ENCODE measurements around the gene ADAMTS17.
A peak's percentile ranks its signal among the peaks of the same experiment; 100 is the strongest.

The ADAMTS17 gene

DNA sequence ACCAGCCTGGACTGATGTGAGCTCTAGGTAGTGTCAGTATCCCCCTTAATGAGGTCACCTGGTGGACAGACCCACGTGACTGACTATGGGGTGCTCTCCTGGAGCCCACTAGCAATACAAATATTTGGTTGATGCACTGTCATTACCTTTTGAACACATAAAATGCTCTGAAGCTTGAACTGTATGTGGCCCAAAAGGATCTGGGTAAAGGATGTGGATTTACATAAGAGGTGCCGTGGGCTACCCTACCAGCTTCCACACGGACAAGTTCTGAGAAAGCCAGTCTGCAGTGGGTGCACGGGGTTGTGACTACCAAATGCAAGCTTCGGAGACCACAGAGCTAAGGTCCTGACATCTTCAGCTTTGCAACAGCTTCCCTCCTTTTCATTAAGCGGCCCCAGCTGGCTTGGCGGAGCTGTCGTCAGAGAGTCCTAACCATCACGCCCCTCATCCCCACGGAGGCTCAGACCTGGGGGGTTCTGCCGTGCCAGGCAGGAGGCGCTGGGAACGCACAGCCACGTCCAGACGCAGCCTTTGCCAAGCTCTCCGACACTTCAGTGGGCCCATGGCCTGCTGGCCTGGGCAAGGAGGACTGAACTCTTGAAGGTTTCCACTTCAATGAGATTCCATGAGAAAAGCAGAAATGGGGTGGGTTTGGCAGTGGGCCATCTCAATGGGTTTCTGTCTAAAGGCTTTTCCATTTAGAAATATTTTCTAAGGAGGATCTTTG is 228.3 kb downstream of the ADAMTS17 start:
- TF ChIP-seq, protein P1, sequence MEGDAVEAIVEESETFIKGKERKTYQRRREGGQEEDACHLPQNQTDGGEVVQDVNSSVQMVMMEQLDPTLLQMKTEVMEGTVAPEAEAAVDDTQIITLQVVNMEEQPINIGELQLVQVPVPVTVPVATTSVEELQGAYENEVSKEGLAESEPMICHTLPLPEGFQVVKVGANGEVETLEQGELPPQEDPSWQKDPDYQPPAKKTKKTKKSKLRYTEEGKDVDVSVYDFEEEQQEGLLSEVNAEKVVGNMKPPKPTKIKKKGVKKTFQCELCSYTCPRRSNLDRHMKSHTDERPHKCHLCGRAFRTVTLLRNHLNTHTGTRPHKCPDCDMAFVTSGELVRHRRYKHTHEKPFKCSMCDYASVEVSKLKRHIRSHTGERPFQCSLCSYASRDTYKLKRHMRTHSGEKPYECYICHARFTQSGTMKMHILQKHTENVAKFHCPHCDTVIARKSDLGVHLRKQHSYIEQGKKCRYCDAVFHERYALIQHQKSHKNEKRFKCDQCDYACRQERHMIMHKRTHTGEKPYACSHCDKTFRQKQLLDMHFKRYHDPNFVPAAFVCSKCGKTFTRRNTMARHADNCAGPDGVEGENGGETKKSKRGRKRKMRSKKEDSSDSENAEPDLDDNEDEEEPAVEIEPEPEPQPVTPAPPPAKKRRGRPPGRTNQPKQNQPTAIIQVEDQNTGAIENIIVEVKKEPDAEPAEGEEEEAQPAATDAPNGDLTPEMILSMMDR (IDR thresholded peaks at IDR 0.05; ENCODE audit: low read depth, low read length), result no peak
- no peak for TF ChIP-seq POLR2A (IDR thresholded peaks at IDR 0.05; ENCODE audit: extremely low read depth, insufficient read length)
- no peak for TF ChIP-seq MAX (IDR thresholded peaks at IDR 0.05; ENCODE audit: low read depth, low read length)
- TF ChIP-seq MYC (IDR thresholded peaks at IDR 0.05; ENCODE audit: low read depth, low read length), result no peak
- no peak for DNase-seq (ENCODE audit: low read depth)
- H3K4me3 ChIP-seq (ENCODE audit: low read depth, low read length), result no peak overlapping the region

DNA sequence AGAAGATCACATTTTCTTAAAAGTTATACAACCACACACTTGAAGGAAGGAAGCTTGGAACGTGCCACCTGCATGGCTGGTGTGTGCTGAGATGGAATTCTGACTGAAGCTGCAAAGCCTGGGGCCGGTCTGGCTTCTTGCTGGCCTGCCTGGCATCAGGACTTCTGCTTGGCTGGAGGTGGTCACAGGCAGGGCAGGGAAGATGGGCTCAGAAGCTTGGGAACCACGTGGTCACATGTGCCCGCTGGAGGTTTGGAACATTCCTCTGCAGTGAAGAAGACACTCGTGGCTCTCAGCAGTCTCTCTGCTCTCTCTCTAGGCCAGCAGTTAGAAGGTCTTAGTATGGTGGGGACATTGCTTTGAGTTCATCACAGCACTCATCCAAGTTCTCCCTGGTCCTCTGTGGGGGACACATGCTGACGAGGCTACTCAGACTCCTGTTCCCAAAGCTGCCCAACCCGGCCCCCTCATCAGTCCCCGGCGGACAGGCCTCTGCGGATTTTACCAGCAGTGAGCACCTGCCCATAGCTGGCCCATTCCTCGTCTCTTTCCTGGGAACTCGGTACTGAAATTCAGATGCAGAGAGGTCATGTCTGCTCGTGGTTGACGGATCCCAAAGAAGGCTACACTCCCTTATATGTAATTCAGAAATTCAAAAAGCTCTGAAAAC is 229.0 kb downstream of the ADAMTS17 start:
- no peak for DNase-seq (ENCODE audit: low read depth)
- H3K4me3 ChIP-seq (ENCODE audit: low read depth, low read length), result no peak overlapping the region
- no peak for TF ChIP-seq MAX (IDR thresholded peaks at IDR 0.05; ENCODE audit: low read depth, low read length)
- TF ChIP-seq, protein P1 (IDR thresholded peaks at IDR 0.05; ENCODE audit: low read depth, low read length), result no peak
- TF ChIP-seq MYC (IDR thresholded peaks at IDR 0.05; ENCODE audit: low read depth, low read length), result no peak
- TF ChIP-seq POLR2A (IDR thresholded peaks at IDR 0.05; ENCODE audit: extremely low read depth, insufficient read length), result no peak

DNA sequence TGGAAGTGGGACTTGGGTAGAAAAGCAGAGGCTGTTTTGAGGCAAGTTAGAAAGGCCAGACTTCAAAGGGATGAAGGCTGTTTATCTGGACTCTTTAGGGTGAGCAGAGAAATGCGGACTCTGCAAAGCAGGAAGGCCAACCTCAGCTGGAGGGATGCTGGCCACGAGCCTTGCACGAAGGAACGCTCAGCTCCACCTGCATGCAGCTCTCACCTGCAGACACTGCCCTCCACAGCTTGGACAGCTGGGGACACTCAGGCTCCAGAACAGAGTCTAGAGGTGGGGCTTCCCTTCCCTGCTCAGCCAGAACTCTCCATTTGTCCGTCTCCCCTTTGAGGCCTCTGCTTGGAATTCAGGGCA is 229.7 kb downstream of the ADAMTS17 start:
- no peak for DNase-seq (ENCODE audit: low read depth)
- TF ChIP-seq MYC (IDR thresholded peaks at IDR 0.05; ENCODE audit: low read depth, low read length) (no peak), MAX (IDR thresholded peaks at IDR 0.05; ENCODE audit: low read depth, low read length) (no peak), POLR2A (IDR thresholded peaks at IDR 0.05; ENCODE audit: extremely low read depth, insufficient read length) (no peak)
- TF ChIP-seq, protein P1 (IDR thresholded peaks at IDR 0.05; ENCODE audit: low read depth, low read length), result no peak
- peak overlapping the region; percentile 39 for H3K4me3 ChIP-seq (ENCODE audit: low read depth, low read length)

- DNase-seq (ENCODE audit: low read depth), result peak; percentile 96
- peak overlapping the region; percentile 46 for H3K4me3 ChIP-seq (ENCODE audit: low read depth, low read length)
Observed at GRCh38 chr15:100111125-100112060, 230.4 kb downstream of the ADAMTS17 start.

More at GRCh38 chr15:100111125-100112060, 230.4 kb downstream of the ADAMTS17 start:
- TF ChIP-seq POLR2A (IDR thresholded peaks at IDR 0.05; ENCODE audit: extremely low read depth, insufficient read length), result no peak
- TF ChIP-seq MAX (IDR thresholded peaks at IDR 0.05; ENCODE audit: low read depth, low read length), result peak; percentile 97
- peak; percentile 97 for TF ChIP-seq MYC (IDR thresholded peaks at IDR 0.05; ENCODE audit: low read depth, low read length)
- TF ChIP-seq, protein P1 (IDR thresholded peaks at IDR 0.05; ENCODE audit: low read depth, low read length), result no peak
